Activated CD4-positive, CD25-positive, alpha-beta regulatory T cell treated with anti-CD3 and anti-CD28 coated beads, Interleukin-2, amount 50 U/mL, for 24 hours (primary cell): Measurements from ENCODE around the gene COL5A2.

Experiments used
- ATAC-seq, 2 donors: fragments of 150-1000 bp; cut with Tn5 transposase; one replicate each; pipeline ENCODE4 v1.10.0; 2021; ENCODE audit warnings: mild to moderate bottlenecking in 1 of 2, moderate library complexity in 1 of 2

Gene COL5A2

DNA sequence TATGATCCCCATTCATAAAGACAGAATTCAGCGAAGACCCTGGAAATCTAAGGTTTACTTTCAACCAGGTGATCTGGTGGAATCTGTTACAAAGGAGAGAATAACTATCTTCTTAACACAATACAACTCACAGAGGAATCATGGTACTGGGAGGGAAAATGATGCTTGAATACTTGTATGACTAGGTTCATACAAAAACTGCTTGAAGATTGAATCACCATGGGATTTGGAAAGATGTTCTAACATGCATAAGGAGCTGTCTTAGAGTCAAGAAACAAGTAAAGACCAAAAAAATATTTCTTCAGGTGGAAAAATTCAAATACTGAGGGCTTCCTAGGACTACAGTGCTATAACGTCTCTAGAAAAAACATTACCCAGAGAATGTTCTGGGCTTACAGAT, 32.2 kb downstream of the COL5A2 start:
- no peak for ATAC-seq

GRCh38 chr2:189146553-189146952, 33.0 kb downstream of the COL5A2 start:
- ATAC-seq: no peak

DNA sequence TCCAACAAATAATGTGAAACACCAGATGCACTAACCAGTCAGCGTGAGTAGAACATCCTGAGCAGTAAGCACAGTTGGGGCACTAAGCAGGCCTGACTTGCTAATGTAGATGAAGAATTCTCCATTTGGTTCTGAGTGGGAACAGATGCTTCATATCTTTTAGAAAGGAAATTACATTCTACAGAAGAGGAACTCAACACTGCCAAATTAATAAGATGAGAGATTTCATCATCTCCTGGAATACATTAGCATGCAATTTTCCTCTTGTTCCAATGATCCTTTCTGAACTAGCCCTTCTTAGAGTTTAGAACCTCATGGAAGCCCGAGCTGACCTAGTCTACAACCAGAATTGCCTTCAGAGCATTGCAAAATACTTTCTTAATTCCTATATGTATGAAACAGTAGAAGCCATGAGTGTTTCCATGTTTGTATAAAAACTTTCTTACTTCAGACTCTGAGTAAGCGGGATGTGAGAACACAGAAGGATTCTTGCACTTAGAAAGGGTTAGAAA, 34.8 kb downstream of the COL5A2 start:
- no peak for ATAC-seq

DNA sequence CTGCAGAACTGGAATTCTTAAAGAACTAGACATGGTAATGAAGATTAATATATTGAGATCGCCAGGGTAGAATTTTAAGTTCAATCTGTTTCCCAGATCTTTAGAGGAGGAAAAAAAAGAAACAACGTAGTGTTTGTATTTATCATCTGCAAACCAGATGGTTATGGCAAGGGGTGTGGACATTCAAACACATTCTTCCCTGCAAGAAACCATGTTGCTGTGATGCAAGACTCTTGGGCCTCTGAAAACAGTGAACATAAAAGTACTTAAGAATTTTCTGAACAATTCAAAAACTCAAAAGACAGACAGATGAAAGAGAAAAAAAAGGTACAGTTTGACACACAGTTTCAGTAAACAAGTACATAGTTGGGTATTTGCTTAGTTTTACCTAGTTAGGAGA, 35.6 kb downstream of the COL5A2 start:
- no peak for ATAC-seq

GRCh38 chr2:189142893-189143759, 36.4 kb downstream of the COL5A2 start:
- peak; percentile 43 to 65 for ATAC-seq

DNA sequence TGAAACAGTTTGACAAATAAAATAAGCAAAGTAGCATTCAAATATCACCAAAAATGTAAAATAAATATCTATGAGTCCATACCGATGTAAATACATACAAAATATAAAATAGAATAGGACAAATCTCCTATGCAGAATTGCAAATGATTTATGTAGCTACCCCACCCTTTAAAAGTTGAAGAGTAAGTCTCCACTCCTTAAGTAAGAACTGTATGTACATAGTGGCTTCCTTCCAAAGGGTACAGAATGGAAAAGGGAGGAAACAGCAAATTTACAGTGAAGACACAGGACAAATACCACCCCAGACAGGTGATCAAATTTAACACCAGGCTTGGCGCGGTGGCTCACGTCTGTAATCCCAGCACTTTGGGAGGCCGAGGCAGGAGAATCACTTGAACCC, 40.8 kb downstream of the COL5A2 start:
- ATAC-seq: no peak

DNA sequence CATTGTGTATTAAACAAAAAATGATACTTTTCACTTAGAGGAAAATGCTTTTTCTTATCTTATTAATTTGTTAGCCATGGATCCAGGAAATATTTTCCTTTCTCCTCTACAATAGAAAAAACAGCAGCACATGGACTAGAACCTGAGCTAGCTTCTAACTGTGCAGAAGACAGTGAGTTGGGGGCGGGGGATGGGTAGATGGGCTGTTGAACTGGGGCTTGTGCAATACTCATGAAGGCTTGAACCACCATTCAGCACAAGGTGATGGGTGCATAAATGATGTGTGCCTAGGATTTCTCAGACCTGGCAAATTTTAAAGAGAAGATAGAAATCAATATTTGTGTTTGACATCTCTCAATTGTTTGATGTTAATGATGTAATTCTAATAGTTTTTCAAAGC, 42.0 kb downstream of the COL5A2 start:
- no peak for ATAC-seq

DNA sequence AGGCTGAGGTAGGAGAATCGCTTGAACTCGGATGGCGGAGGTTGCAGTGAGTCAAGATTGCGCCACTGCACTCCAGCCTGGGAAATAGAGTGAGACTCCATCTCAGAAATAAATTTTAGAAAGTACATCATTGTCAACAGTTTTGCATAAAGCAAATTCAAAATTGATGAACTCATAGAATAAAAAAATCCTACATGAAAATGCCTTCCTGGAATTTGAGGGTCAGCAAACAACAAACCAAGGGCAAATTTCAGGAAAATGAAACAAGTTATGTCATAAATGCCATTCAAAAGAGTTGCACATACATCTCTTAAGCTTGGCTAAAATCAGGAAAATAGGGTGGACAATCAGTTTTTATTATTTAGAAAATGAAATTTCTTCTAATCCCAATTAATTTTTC, 45.1 kb downstream of the COL5A2 start:
- no peak for ATAC-seq

DNA sequence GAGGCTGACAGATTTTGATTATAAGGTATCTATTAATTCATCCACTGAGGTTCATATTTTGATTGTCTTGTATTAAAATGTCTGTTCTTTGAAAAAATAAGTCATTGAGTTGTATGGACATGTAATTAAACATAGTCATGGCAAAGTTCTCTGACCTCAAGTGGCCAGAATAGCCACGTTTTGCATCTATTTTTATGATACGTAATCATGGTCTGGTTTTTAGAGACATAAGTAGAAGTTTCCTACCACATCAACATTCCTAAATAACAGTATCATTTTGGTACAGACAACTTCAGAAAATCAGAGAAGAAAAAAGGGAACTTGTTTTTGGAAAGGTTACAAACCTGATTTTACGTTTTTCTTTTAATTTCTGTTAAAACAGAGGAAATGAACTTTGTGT, 47.6 kb downstream of the COL5A2 start:
- ATAC-seq: no peak

GRCh38 chr2:189129971-189130370, 49.6 kb downstream of the COL5A2 start:
- no peak for ATAC-seq

DNA sequence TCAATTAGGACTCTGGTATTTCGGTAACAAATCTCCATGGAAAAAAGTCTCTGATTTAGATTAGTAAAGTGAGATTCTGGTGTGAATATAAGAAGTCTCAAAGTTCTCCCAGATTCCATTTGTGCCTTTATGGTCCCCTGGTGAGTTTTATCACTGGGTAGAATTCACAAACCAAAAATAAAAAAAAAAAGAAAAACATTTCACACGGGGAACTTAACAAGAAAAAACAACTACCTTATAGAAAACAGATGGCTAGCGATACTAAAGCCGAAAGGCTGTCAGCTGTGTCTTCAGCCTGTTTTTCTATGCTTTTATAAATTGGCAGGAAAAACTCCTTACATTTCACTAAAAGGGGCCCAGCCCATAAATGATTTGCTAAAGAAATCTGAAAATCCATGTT, 50.6 kb downstream of the COL5A2 start:
- ATAC-seq: no peak

DNA sequence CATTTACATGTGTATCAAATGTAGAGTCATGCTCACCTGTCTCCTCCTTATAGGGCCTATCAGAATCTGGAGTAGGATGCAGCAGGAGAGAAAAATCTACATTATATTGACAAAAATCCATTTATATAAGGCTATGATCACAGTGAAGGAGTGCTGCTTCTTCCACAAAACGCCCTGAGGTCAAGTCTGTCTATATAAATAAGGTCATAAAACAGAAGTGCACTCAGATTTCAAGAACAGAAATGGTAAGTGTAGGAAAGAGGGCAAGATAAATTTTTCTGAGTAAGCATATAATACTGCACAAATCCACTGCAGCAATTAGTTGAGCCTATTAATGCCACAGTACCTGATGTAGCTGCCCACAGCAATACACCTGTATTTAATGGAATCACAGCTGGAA, 51.8 kb downstream of the COL5A2 start:
- ATAC-seq: no peak

GRCh38 chr2:189125195-189125594, 54.4 kb downstream of the COL5A2 start:
- no peak for ATAC-seq

GRCh38 chr2:189124175-189124574, 55.4 kb downstream of the COL5A2 start:
- ATAC-seq: no peak

DNA sequence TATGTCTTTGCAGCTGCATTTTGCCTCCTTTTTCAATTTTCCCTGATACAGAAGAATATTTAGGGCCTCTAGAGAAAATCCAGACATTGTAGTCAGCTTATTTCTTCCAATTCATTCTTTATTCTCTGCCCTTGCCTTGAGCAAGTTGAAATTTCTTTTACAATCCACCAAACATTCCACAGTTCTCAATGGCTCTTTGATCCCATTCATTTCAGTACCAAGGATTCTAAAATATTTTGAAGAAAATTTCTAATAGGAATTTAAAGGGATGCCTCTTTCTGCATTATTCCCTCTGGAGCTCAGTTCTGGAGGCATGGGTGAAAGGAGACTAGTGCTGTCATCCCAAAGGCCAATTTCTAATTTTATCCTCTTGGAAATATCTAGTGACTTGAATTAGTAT, 61.2 kb downstream of the COL5A2 start:
- ATAC-seq: no peak

GRCh38 chr2:189116979-189117378, 62.6 kb downstream of the COL5A2 start:
- no peak for ATAC-seq

GRCh38 chr2:189116087-189116486, 63.5 kb downstream of the COL5A2 start:
- ATAC-seq: no peak

- ATAC-seq: no peak
Measured at GRCh38 chr2:189115126-189115525, 64.4 kb downstream of the COL5A2 start.

GRCh38 chr2:189113963-189114362, 65.6 kb downstream of the COL5A2 start:
- ATAC-seq: no peak

DNA sequence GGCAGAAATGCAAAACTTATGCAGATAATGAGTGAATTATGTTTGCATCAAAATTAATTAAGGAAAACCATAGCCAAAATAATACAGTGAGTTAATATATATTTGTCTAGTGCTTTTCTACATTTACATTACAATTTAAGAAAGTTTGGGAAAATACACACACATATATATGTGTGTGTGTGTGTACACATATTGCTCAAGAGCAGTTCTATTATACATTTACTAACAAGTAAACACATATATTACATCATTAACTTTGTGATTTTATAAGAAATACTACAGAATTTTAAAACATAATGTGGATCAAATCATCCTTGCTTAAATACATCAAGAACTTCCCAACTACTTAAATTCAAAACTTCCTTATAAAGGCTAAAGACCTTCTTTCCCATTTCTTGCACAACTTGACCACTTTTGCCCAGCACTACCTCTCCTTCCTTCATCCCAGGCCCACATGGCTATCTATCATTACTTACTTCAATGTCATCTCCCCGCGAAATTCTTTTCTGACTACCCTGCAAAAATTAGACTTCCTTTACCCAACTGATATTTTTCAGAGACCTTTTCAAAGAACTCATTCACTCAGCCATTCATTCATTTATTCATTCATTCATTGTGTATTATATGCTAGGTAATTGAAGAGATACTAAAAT, 68.4 kb downstream of the COL5A2 start:
- no peak for ATAC-seq

DNA sequence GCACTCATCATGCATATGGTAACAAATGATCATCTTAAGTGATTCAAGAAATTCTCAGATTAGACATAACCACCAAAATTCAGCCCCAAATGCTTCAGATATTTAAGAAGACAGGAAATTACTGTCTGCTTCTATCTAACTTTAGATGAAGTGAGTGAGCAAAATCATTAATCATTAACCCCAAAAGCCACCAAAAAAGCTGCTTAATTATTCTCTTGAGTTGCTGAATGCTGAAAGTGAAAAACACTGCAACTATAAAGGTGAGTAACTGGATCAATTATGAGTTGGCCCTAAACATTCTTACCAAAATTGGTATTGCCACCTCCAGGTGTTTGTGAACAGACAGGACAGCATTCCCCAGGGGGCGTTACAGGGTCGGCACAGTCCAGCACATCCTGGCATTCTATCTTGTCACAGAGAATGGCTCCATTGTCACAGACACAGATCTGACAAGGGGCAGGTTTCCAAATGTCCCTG, 69.6 kb downstream of the COL5A2 start:
- ATAC-seq: no peak

DNA sequence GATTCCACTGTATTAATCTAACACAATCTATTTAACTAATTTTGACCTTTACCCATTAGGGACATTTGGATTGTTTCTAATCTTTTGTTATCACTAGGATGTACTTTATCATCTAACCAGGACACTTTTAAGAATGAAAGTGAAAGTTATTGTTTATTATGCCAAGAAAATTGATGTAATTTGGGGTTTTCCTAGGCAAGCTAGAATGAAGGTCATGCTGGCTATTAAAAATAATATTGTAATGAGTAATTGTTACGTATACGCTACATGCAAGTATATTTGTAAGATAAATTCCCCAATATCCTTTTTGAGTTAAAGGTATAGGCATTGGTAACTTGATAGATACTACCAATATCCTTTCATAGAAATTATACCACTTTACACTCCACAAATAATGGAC, 74.6 kb downstream of the COL5A2 start:
- ATAC-seq: no peak

DNA sequence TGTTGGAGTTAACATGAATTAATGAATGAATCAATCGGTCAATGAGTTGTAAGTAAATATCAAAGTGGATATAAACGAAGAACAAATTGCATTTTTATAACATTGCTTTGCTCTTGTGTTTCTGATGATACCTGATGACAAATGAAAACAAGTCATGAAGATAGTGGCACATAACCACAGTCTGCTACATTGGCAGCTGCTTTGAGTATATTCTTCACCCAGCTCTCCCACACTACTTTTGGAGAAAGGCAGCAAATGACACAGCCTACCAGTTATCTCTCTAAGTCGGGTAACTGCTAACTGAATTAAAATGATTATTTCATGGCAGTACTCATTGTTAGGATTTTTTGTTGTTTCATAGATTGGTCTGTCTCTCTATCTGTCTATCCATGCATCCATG, 76.8 kb downstream of the COL5A2 start:
- no peak for ATAC-seq

- ATAC-seq: no peak
Measured at GRCh38 chr2:189097934-189098333, 81.6 kb downstream of the COL5A2 start.
